Measurements from ENCODE around the gene RABL6. TPM values are rescaled to one million over a fixed set of nuclear protein-coding genes. Genes with fewer than 3 reads are reported as not detected.

The RABL6 gene
- total and polyA plus RNA-seq, 2 donors (not counting 1 experiment from before 2014, with no cell fraction given), result 36.8 to 59.6 TPM

DNA sequence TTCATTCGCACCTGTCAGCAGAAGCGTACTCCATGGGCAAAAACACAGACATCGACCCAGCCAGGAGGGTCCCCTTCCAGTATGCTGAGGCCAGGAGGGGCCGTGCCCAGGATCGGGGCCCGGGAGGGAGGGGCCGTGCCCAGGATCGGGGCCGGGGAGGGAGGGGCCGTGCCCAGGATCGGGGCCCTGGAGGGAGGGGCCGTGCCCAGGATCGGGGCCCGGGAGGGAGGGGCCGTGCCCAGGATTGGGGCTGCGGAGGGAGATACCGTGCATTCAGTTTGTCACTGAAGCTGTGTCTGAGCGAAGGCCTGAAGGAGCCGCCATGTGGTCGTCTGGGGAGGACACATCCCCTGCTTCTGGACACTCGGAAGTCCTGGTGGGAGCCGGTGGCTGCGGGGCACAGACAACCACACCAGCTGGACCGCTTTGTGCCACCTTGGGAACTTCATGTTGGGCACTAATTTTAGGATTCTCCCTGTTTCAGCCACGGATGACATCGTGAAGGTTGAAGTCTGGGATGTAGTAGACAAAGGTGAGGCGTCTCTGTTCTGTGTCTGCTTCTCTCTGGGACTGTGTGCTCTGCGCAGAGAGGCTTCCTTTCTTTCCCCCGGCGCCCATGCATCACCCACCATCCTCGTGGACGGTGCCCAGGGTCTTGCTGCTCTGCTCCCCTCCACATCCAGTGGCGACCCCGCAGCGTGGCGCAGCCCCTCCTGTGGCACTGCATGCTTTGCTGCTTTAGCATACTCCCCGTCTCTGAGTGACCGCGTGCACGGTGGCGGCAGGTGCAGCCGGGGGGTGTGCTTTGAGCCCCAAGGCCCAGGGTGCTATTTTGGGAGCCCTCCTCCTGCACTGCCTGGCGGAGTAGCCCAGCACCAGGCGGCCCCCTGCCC lies 17.8 kb downstream of the RABL6 start:
- H4K20me1 ChIP-seq (ENCODE audit: control insufficient read depth, extremely low read depth, insufficient read depth, low read length), result no peaks in the 10 kb centered on the region
- peaks cover 16% of the 10 kb centered on the region for H3K79me2 ChIP-seq (ENCODE audit: control insufficient read depth, insufficient read depth, low read length)
- no peak overlapping the region for H3K4me2 ChIP-seq (ENCODE audit: extremely low read depth, insufficient read depth, low read length)
- H3K9me3 ChIP-seq (ENCODE audit: control insufficient read depth, insufficient read depth, low read depth, low read length), result no peaks in the 10 kb centered on the region
- no peak overlapping the region for H3K9ac ChIP-seq (ENCODE audit: insufficient read depth, low read length)
- H3K4me3 ChIP-seq (replicated peaks in 1 of 4; ENCODE audit: control extremely low read depth in 1 of 4, insufficient read depth in 1 of 4, low read depth in 3 of 4, low read length in 4 of 4), result no peak overlapping the region
- no peak overlapping the region for H3K27ac ChIP-seq (ENCODE audit: insufficient read depth, low read length)
- no peak for TF ChIP-seq EZH2 (IDR thresholded peaks at IDR 0.05; ENCODE audit: low read length, missing control alignments)
- TF ChIP-seq CTCF (conservative IDR thresholded peaks at IDR 0.05 in 1 of 2, IDR thresholded peaks at IDR 0.05 in 1 of 2; ENCODE audit: low read depth in 1 of 2, low read length in 2 of 2), result no peak
- H3K36me3 ChIP-seq (ENCODE audit: control insufficient read depth, insufficient read depth, low read length), result peaks cover 32% of the 10 kb centered on the region
- no peak for DNase-seq (ENCODE audit: low read depth in 2 of 2)
- H3K4me1 ChIP-seq (ENCODE audit: control insufficient read depth, extremely low read depth, insufficient read depth, low read length), result peaks cover 3% of the 10 kb centered on the region
- H3K27me3 ChIP-seq (ENCODE audit: control insufficient read depth, insufficient read depth, low read length), result no peaks in the 10 kb centered on the region
- H2AFZ ChIP-seq (ENCODE audit: low read length), result no peak overlapping the region

DNA sequence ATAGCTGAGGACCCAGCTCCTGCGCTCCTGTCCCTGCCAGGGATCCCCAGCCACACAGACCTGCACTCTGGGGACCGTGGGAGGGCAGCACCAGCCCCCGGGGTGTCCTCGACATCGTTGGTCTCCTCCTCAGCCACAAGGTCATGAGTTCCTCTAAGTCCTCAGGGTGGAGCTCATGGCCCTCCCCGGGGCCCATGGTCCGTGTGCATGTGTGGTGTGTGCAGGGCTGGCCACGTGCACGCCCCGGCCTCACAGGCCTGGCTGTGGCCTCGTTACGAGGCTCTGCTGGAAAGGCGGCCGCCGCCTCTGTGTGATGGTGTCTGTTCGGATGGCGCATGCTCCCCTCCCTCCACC lies 18.4 kb downstream of the RABL6 start:
- Histone ChIP-seq H3K27ac (ENCODE audit: insufficient read depth, low read length) (no peak overlapping the region), H2AFZ (ENCODE audit: low read length) (no peak overlapping the region), H3K36me3 (ENCODE audit: control insufficient read depth, insufficient read depth, low read length) (peaks cover 33% of the 10 kb centered on the region), H3K4me2 (ENCODE audit: extremely low read depth, insufficient read depth, low read length) (no peak overlapping the region), H4K20me1 (ENCODE audit: control insufficient read depth, extremely low read depth, insufficient read depth, low read length) (no peaks in the 10 kb centered on the region), H3K27me3 (ENCODE audit: control insufficient read depth, insufficient read depth, low read length) (no peaks in the 10 kb centered on the region), H3K4me1 (ENCODE audit: control insufficient read depth, extremely low read depth, insufficient read depth, low read length) (peaks cover under 1% of the 10 kb centered on the region), H3K9me3 (ENCODE audit: control insufficient read depth, insufficient read depth, low read depth, low read length) (no peaks in the 10 kb centered on the region), H3K79me2 (ENCODE audit: control insufficient read depth, insufficient read depth, low read length) (peaks cover 10% of the 10 kb centered on the region), H3K9ac (ENCODE audit: insufficient read depth, low read length) (no peak overlapping the region), H3K4me3 (replicated peaks in 1 of 4; ENCODE audit: control extremely low read depth in 1 of 4, insufficient read depth in 1 of 4, low read depth in 3 of 4, low read length in 4 of 4) (no peak overlapping the region)
- TF ChIP-seq EZH2 (IDR thresholded peaks at IDR 0.05; ENCODE audit: low read length, missing control alignments) (no peak), CTCF (conservative IDR thresholded peaks at IDR 0.05 in 1 of 2, IDR thresholded peaks at IDR 0.05 in 1 of 2; ENCODE audit: low read depth in 1 of 2, low read length in 2 of 2) (no peak)
- DNase-seq (ENCODE audit: low read depth in 2 of 2), result no peak

DNA sequence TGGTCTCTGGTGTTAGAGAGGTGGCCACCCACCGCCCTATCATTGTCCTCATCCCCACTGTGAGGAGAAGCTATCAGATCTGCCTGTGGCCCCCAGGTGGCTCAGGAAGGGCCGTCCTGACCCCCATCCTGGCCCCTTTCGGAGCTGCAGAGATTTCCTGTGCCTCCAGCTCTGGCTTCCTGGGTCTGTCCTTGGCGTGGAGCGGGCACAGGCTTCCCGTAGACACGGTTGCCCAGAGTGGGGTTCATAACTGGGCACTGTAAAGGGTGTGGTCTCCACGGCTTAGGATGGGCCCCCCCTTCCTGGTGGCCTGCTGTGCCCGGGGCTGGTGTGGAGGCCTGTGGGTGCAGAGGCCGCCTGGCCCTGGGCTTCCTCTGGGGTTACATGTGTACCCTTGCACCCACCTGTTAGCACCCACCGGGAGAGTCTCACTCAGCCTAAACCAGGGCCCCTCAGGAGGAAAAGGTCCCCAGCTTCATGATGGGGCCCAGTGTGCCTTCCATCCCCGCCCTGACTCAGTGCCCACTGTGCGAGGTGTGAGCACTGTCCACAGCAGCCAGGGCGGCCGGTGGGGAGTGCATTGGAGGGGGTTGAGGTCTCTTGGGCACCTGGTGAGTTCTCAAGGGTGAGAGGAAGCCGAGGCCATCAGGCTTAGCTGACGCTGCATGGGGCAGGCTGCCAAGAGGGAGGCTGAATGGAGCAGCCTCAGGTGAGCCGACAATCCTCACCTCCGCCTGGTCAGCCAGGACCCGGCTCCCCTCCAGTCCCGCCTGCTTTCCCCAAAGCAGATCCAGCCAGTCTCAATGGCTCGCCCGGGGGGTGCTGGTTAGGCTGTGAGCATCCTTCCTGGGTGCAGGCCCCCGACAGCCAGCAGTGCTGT lies 19.2 kb downstream of the RABL6 start:
- TF ChIP-seq CTCF (conservative IDR thresholded peaks at IDR 0.05 in 1 of 2, IDR thresholded peaks at IDR 0.05 in 1 of 2; ENCODE audit: low read depth in 1 of 2, low read length in 2 of 2), result no peak
- H3K27me3 ChIP-seq (ENCODE audit: control insufficient read depth, insufficient read depth, low read length), result no peaks in the 10 kb centered on the region
- H3K36me3 ChIP-seq (ENCODE audit: control insufficient read depth, insufficient read depth, low read length), result peaks cover 36% of the 10 kb centered on the region
- no peak overlapping the region for H3K4me2 ChIP-seq (ENCODE audit: extremely low read depth, insufficient read depth, low read length)
- H3K9ac ChIP-seq (ENCODE audit: insufficient read depth, low read length), result no peak overlapping the region
- no peaks in the 10 kb centered on the region for H3K9me3 ChIP-seq (ENCODE audit: control insufficient read depth, insufficient read depth, low read depth, low read length)
- no peak for DNase-seq (ENCODE audit: low read depth in 2 of 2)
- peaks cover 6% of the 10 kb centered on the region for H3K79me2 ChIP-seq (ENCODE audit: control insufficient read depth, insufficient read depth, low read length)
- no peak overlapping the region for H3K27ac ChIP-seq (ENCODE audit: insufficient read depth, low read length)
- H3K4me1 ChIP-seq (ENCODE audit: control insufficient read depth, extremely low read depth, insufficient read depth, low read length), result no peaks in the 10 kb centered on the region
- no peak overlapping the region for H3K4me3 ChIP-seq (replicated peaks in 1 of 4; ENCODE audit: control extremely low read depth in 1 of 4, insufficient read depth in 1 of 4, low read depth in 3 of 4, low read length in 4 of 4)
- H4K20me1 ChIP-seq (ENCODE audit: control insufficient read depth, extremely low read depth, insufficient read depth, low read length), result no peaks in the 10 kb centered on the region
- no peak overlapping the region for H2AFZ ChIP-seq (ENCODE audit: low read length)
